MM.1S (cell line): ENCODE data around the gene MYOZ2.

ENCODE experiments used
- CTCF ChIP-seq: fragments of 300-600 bp; sonication (generic); IDR thresholded peaks from 2 replicates; pipeline ENCODE4 v1.5.1; 2016; ENCODE audit warnings: antibody characterized with exemption, low read length, mixed read lengths
- EZH2 ChIP-seq: fragments of 300-600 bp; sonication (generic); optimal IDR thresholded peaks from 2 replicates; pipeline ENCODE3; 2017; ENCODE audit warnings: low read depth, mild to moderate bottlenecking, antibody characterized with exemption, low read length, mixed read lengths
- EZH2phosphoT487 ChIP-seq: fragments of 300-600 bp; sonication (generic); IDR thresholded peaks from 2 replicates; pipeline ENCODE4 v1.6.1; 2018; ENCODE audit warnings: antibody characterized with exemption, low read length

DNA sequence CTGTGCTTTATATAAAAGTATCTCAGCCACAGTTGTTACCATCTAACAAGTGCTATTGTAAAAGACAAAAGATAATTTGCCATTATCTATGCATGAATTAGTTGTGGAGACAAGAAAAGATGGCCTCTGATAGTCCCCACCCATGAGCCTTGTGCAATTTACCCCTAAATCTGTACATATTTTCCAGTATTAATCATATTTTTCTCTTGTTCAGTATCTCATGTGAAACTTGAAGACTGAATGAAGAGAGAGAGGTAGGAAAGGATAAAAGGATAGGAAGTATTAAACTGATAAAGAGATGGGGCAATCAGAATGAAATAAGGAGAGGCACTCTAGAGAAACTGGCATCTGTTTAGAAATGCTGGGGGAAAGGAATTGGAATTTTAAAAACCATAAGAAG, 3.7 kb downstream of the MYOZ2 start:
- TF ChIP-seq EZH2 (no peak), CTCF (no peak), EZH2phosphoT487 (no peak)
